ENCODE results near the gene DGLUCY. TPM values are rescaled to one million over a fixed set of nuclear protein-coding genes. Genes with fewer than 3 reads are reported as not detected.
"Not testable (repeated sequence)": the region's sequence is repeated elsewhere in the genome, so short reads cannot be mapped to it uniquely, and the experiment has no call there.

DGLUCY gene
- total RNA-seq, 2 experiments from 2014 or later = 39.5 to 49.2 TPM

- no peaks in the 10 kb centered on the region for H3K9me3 Mint-ChIP-seq
- no peak overlapping the region for H3K4me3 Mint-ChIP-seq
- DNase-seq = no peak
- no peaks in the 10 kb centered on the region for H3K27me3 Mint-ChIP-seq (ENCODE audit: low read depth)
- H3K27ac Mint-ChIP-seq = no peak overlapping the region
- intact Hi-C loops (cut with micrococcal nuclease) = no loop called here
- peaks cover 11% of the 10 kb centered on the region for H3K4me1 Mint-ChIP-seq (ENCODE audit: low read depth)
- CTCF ChIA-PET = no interaction called here
- no peaks in the 10 kb centered on the region for H3K36me3 Mint-ChIP-seq (ENCODE audit: low read depth)
Measured at GRCh38 chr14:91089958-91090535, 23.8 kb upstream of the DGLUCY start.

- H3K27me3 Mint-ChIP-seq (ENCODE audit: low read depth) = no peaks in the 10 kb centered on the region
- no peak overlapping the region for H3K27ac Mint-ChIP-seq
- CTCF ChIA-PET = interaction anchor here (0.7 to 1.0 kb wide), 2 partner anchors 187 to 1437 kb away, joined by 3 to 4 read pairs; no protein-coding TSS in a partner anchor
- peaks cover 11% of the 10 kb centered on the region for H3K4me1 Mint-ChIP-seq (ENCODE audit: low read depth)
- no peaks in the 10 kb centered on the region for H3K36me3 Mint-ChIP-seq (ENCODE audit: low read depth)
- DNase-seq = no peak
- H3K9me3 Mint-ChIP-seq = no peaks in the 10 kb centered on the region
- H3K4me3 Mint-ChIP-seq = no peak overlapping the region
- intact Hi-C loops (cut with micrococcal nuclease) = no loop called here
Measured at GRCh38 chr14:91090743-91091142, 23.1 kb upstream of the DGLUCY start.

- intact Hi-C loops (cut with micrococcal nuclease) = no loop called here
- no peak for DNase-seq
- Mint-ChIP-seq H3K36me3 (ENCODE audit: low read depth) (no peaks in the 10 kb centered on the region), H3K4me1 (ENCODE audit: low read depth) (peaks cover 9% of the 10 kb centered on the region), H3K4me3 (no peak overlapping the region), H3K27me3 (ENCODE audit: low read depth) (no peaks in the 10 kb centered on the region), H3K27ac (no peak overlapping the region), H3K9me3 (no peaks in the 10 kb centered on the region)
- CTCF ChIA-PET = no interaction called here
Measured at GRCh38 chr14:91092073-91092472, 21.8 kb upstream of the DGLUCY start.

- H3K9me3 Mint-ChIP-seq; H3K36me3 Mint-ChIP-seq (ENCODE audit: low read depth); CTCF ChIA-PET; H3K27ac Mint-ChIP-seq; H3K27me3 Mint-ChIP-seq (ENCODE audit: low read depth); H3K4me3 Mint-ChIP-seq; DNase-seq; H3K4me1 Mint-ChIP-seq (ENCODE audit: low read depth); intact Hi-C loops (cut with micrococcal nuclease): not testable (repeated sequence)
Measured at GRCh38 chr14:91093743-91094472, 20.0 kb upstream of the DGLUCY start.

GRCh38 chr14:91094772-91095171 is 19.1 kb upstream of the DGLUCY start:
- CTCF ChIA-PET = interaction anchor here (0.6 to 1.4 kb wide), 2 partner anchors 19 to 23 kb away, joined by 3 to 7 read pairs; partner anchors contain the start of gene DGLUCY
- DNase-seq = no peak
- Mint-ChIP-seq H3K36me3 (ENCODE audit: low read depth) (no peaks in the 10 kb centered on the region), H3K27ac (no peak overlapping the region), H3K4me1 (ENCODE audit: low read depth) (no peaks in the 10 kb centered on the region), H3K4me3 (no peak overlapping the region), H3K9me3 (no peaks in the 10 kb centered on the region), H3K27me3 (ENCODE audit: low read depth) (peaks cover 2% of the 10 kb centered on the region)
- intact Hi-C loops (cut with micrococcal nuclease) = no loop called here

GRCh38 chr14:91095178-91095577 is 18.7 kb upstream of the DGLUCY start:
- intact Hi-C loops (cut with micrococcal nuclease) = no loop called here
- H3K4me1 Mint-ChIP-seq (ENCODE audit: low read depth) = no peaks in the 10 kb centered on the region
- H3K27ac Mint-ChIP-seq = no peak overlapping the region
- H3K4me3 Mint-ChIP-seq = no peak overlapping the region
- no peak for DNase-seq
- H3K27me3 Mint-ChIP-seq (ENCODE audit: low read depth) = peaks cover 2% of the 10 kb centered on the region
- no peaks in the 10 kb centered on the region for H3K36me3 Mint-ChIP-seq (ENCODE audit: low read depth)
- CTCF ChIA-PET = interaction anchor here (0.6 to 1.4 kb wide), 2 partner anchors 19 to 23 kb away, joined by 3 to 7 read pairs; partner anchors contain the start of gene DGLUCY
- no peaks in the 10 kb centered on the region for H3K9me3 Mint-ChIP-seq

GRCh38 chr14:91097657-91098056 is 16.2 kb upstream of the DGLUCY start:
- H3K9me3 Mint-ChIP-seq; H3K27me3 Mint-ChIP-seq (ENCODE audit: low read depth); DNase-seq; H3K36me3 Mint-ChIP-seq (ENCODE audit: low read depth); intact Hi-C loops (cut with micrococcal nuclease); H3K4me3 Mint-ChIP-seq; H3K27ac Mint-ChIP-seq; H3K4me1 Mint-ChIP-seq (ENCODE audit: low read depth): not testable (repeated sequence)
- CTCF ChIA-PET = interaction anchor here (1.2 to 1.3 kb wide), 2 partner anchors 17 to 41 kb away, joined by 3 to 5 read pairs; no protein-coding TSS in a partner anchor

- Mint-ChIP-seq H3K36me3 (ENCODE audit: low read depth) (no peaks in the 10 kb centered on the region), H3K27ac (no peak overlapping the region), H3K27me3 (ENCODE audit: low read depth) (peaks cover 2% of the 10 kb centered on the region), H3K4me1 (ENCODE audit: low read depth) (no peaks in the 10 kb centered on the region), H3K4me3 (no peak overlapping the region), H3K9me3 (no peaks in the 10 kb centered on the region)
- CTCF ChIA-PET = interaction anchor here (0.6 to 1.3 kb wide), 2 partner anchors 14 to 40 kb away, joined by 3 read pairs; no protein-coding TSS in a partner anchor
- intact Hi-C loops (cut with micrococcal nuclease) = no loop called here
- DNase-seq = no peak
Measured at GRCh38 chr14:91098591-91098990, 15.3 kb upstream of the DGLUCY start.

- Mint-ChIP-seq H3K9me3 (no peaks in the 10 kb centered on the region), H3K4me1 (ENCODE audit: low read depth) (no peaks in the 10 kb centered on the region), H3K36me3 (ENCODE audit: low read depth) (no peaks in the 10 kb centered on the region), H3K4me3 (no peak overlapping the region), H3K27me3 (ENCODE audit: low read depth) (peaks cover 2% of the 10 kb centered on the region), H3K27ac (no peak overlapping the region)
- CTCF ChIA-PET = no interaction called here
- no peak for DNase-seq
- intact Hi-C loops (cut with micrococcal nuclease) = no loop called here
Measured at GRCh38 chr14:91100102-91100501, 13.8 kb upstream of the DGLUCY start.

GRCh38 chr14:91103116-91103515 is 10.8 kb upstream of the DGLUCY start:
- Mint-ChIP-seq H3K9me3 (no peaks in the 10 kb centered on the region), H3K4me1 (ENCODE audit: low read depth) (peaks cover 7% of the 10 kb centered on the region), H3K27ac (no peak overlapping the region), H3K4me3 (no peak overlapping the region), H3K36me3 (ENCODE audit: low read depth) (no peaks in the 10 kb centered on the region), H3K27me3 (ENCODE audit: low read depth) (no peaks in the 10 kb centered on the region)
- intact Hi-C loops (cut with micrococcal nuclease) = no loop called here
- CTCF ChIA-PET = interaction anchor here (1.3 kb wide), 1 partner anchor 200 kb away, joined by 6 read pairs; no protein-coding TSS in a partner anchor
- no peak for DNase-seq

- Mint-ChIP-seq H3K9me3 (no peaks in the 10 kb centered on the region), H3K4me1 (ENCODE audit: low read depth) (peaks cover 44% of the 10 kb centered on the region), H3K27ac (peak overlapping the region; percentile 89), H3K4me3 (peak overlapping the region; percentile 3), H3K36me3 (ENCODE audit: low read depth) (no peaks in the 10 kb centered on the region), H3K27me3 (ENCODE audit: low read depth) (no peaks in the 10 kb centered on the region)
- intact Hi-C loops (cut with micrococcal nuclease) = no loop called here
- peak; percentile 68 for DNase-seq
- CTCF ChIA-PET = no interaction called here
Measured at GRCh38 chr14:91108941-91109611, 4.8 kb upstream of the DGLUCY start.

- H3K4me1 Mint-ChIP-seq (ENCODE audit: low read depth) = peaks cover 54% of the 10 kb centered on the region
- intact Hi-C loops (cut with micrococcal nuclease) = no loop called here
- H3K4me3 Mint-ChIP-seq = no peak overlapping the region
- CTCF ChIA-PET = interaction anchor here (0.6 kb wide), 1 partner anchor 15 kb away, joined by 3 read pairs; no protein-coding TSS in a partner anchor
- no peaks in the 10 kb centered on the region for H3K9me3 Mint-ChIP-seq
- no peaks in the 10 kb centered on the region for H3K27me3 Mint-ChIP-seq (ENCODE audit: low read depth)
- peaks cover 6% of the 10 kb centered on the region for H3K36me3 Mint-ChIP-seq (ENCODE audit: low read depth)
- no peak overlapping the region for H3K27ac Mint-ChIP-seq
- DNase-seq = no peak
Measured at GRCh38 chr14:91111443-91111842, 2.4 kb upstream of the DGLUCY start.
